ENCODE results near the gene HOXA4. TPM values are rescaled to one million over a fixed set of nuclear protein-coding genes. Genes with fewer than 3 reads are reported as not detected.

The HOXA4 gene
- total RNA-seq, 1 donor from 2014 or later, result 0.31 TPM

GRCh38 chr7:27115221-27116026, 15.1 kb downstream of the HOXA4 start:
- H3K4me1 Mint-ChIP-seq (ENCODE audit: unreplicated experiment), result peaks cover 23% of the 10 kb centered on the region
- no peak for TF ChIP-seq CTCF (IDR thresholded peaks at IDR 0.05; ENCODE audit: unreplicated experiment)
- H3K36me3 Mint-ChIP-seq (ENCODE audit: low read depth, unreplicated experiment), result no peaks in the 10 kb centered on the region
- no peaks in the 10 kb centered on the region for H3K9me3 Mint-ChIP-seq (ENCODE audit: unreplicated experiment)
- H3K4me3 Mint-ChIP-seq (ENCODE audit: unreplicated experiment), result no peak overlapping the region
- DNase-seq (ENCODE audit: low spot score), result no peak
- H3K27me3 Mint-ChIP-seq (ENCODE audit: unreplicated experiment), result peaks cover 49% of the 10 kb centered on the region
- no peak overlapping the region for H3K27ac Mint-ChIP-seq (ENCODE audit: unreplicated experiment)

GRCh38 chr7:27114881-27115220, 15.7 kb downstream of the HOXA4 start:
- TF ChIP-seq CTCF (IDR thresholded peaks at IDR 0.05; ENCODE audit: unreplicated experiment), result no peak
- Mint-ChIP-seq H3K4me3 (ENCODE audit: unreplicated experiment) (no peak overlapping the region), H3K36me3 (ENCODE audit: low read depth, unreplicated experiment) (no peaks in the 10 kb centered on the region), H3K27me3 (ENCODE audit: unreplicated experiment) (peaks cover 50% of the 10 kb centered on the region), H3K4me1 (ENCODE audit: unreplicated experiment) (peaks cover 25% of the 10 kb centered on the region), H3K27ac (ENCODE audit: unreplicated experiment) (no peak overlapping the region), H3K9me3 (ENCODE audit: unreplicated experiment) (no peaks in the 10 kb centered on the region)
- DNase-seq (ENCODE audit: low spot score), result no peak

- no peaks in the 10 kb centered on the region for H3K36me3 Mint-ChIP-seq (ENCODE audit: low read depth, unreplicated experiment)
- peaks cover 28% of the 10 kb centered on the region for H3K4me1 Mint-ChIP-seq (ENCODE audit: unreplicated experiment)
- H3K27me3 Mint-ChIP-seq (ENCODE audit: unreplicated experiment), result peaks cover 48% of the 10 kb centered on the region
- no peak for TF ChIP-seq CTCF (IDR thresholded peaks at IDR 0.05; ENCODE audit: unreplicated experiment)
- no peak overlapping the region for H3K4me3 Mint-ChIP-seq (ENCODE audit: unreplicated experiment)
- no peak overlapping the region for H3K27ac Mint-ChIP-seq (ENCODE audit: unreplicated experiment)
- H3K9me3 Mint-ChIP-seq (ENCODE audit: unreplicated experiment), result no peaks in the 10 kb centered on the region
- DNase-seq (ENCODE audit: low spot score), result no peak
Measured at GRCh38 chr7:27113991-27114769, 16.4 kb downstream of the HOXA4 start.

GRCh38 chr7:27112955-27113949, 17.3 kb downstream of the HOXA4 start:
- peaks cover 47% of the 10 kb centered on the region for H3K27me3 Mint-ChIP-seq (ENCODE audit: unreplicated experiment)
- H3K4me1 Mint-ChIP-seq (ENCODE audit: unreplicated experiment), result peaks cover 34% of the 10 kb centered on the region
- no peak overlapping the region for H3K4me3 Mint-ChIP-seq (ENCODE audit: unreplicated experiment)
- DNase-seq (ENCODE audit: low spot score), result no peak
- H3K9me3 Mint-ChIP-seq (ENCODE audit: unreplicated experiment), result no peaks in the 10 kb centered on the region
- no peaks in the 10 kb centered on the region for H3K36me3 Mint-ChIP-seq (ENCODE audit: low read depth, unreplicated experiment)
- TF ChIP-seq CTCF (IDR thresholded peaks at IDR 0.05; ENCODE audit: unreplicated experiment), result no peak
- no peak overlapping the region for H3K27ac Mint-ChIP-seq (ENCODE audit: unreplicated experiment)
